ENCODE measurements around the gene RPUSD1. TPM values are rescaled to one million over a fixed set of nuclear protein-coding genes. Genes with fewer than 3 reads are reported as not detected.

Gene RPUSD1
- polyA plus RNA-seq, 1 of the 3 experiments (the other 2 are of a cell fraction): 27.7 TPM

DNA sequence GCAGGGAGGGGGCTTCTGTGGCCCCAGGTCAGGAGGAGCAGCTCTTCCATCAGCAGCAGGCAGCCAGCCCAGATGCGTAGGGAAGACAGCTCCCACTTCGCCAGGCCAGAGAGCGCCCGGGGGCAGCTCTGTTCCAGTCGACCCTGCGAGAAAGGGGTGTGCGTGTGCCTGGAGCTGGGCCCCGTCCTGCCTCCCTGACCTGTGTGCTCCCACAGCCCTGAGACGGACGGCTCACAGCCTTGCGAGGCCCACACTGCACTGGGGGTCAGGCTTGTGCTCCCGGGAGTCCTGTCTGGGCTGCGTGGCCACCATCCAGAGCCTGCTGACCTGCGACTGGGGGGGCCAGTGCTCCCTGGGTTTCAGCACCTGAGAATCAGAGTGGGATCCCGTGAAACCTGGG, 28.1 kb downstream of the RPUSD1 start:
- Histone ChIP-seq H3K4me3 (ENCODE audit: low read depth in 2 of 2, low read length in 1 of 2) (no peak overlapping the region), H3K9ac (no peak overlapping the region), H3K4me1 (ENCODE audit: control insufficient read depth in 1 of 2, insufficient read depth in 2 of 2, low read depth in 1 of 2, low read length in 1 of 2) (no peaks in the 10 kb centered on the region), H3K27me3 (ENCODE audit: insufficient read depth) (no peaks in the 10 kb centered on the region), H4K20me1 (ENCODE audit: insufficient read depth) (no peaks in the 10 kb centered on the region), H3K9me2 (no peaks in the 10 kb centered on the region), H3K9me3 (peaks cover 3% of the 10 kb centered on the region; the same call in 1 of the 2 replicates), H3K27ac (ENCODE audit: low read depth in 2 of 2, low read length in 1 of 2) (no peak overlapping the region), H3K36me3 (replicated peaks in 1 of 2; ENCODE audit: control insufficient read depth in 1 of 2, insufficient read depth in 2 of 2, low read length in 1 of 2) (no peaks in the 10 kb centered on the region), H3F3A (replicated peaks; ENCODE audit: insufficient read depth) (no peaks in the 10 kb centered on the region), H3K79me2 (ENCODE audit: insufficient read depth) (no peaks in the 10 kb centered on the region), H3K4me2 (no peak overlapping the region), H2AFZ (ENCODE audit: low read depth) (no peak overlapping the region)
- no CpG with 5 or more reads among the region's 15 CpGs for WGBS (ENCODE audit: low lambda C conversion rate)
- CTCF ChIA-PET: interaction anchor here (0.9 to 1.7 kb wide), 7 partner anchors 9 to 295 kb away, joined by 3 to 5 read pairs (median 3); no protein-coding TSS in a partner anchor
- TF ChIP-seq RCOR1 (IDR thresholded peaks at IDR 0.05; ENCODE audit: low read length) (no peak), TEAD4 (IDR thresholded peaks at IDR 0.05; ENCODE audit: borderline replicate concordance, insufficient read depth) (no peak), POLR2AphosphoS5 (IDR thresholded peaks at IDR 0.05; ENCODE audit: low read depth, low read length) (no peak), FOXM1 (IDR thresholded peaks at IDR 0.05; ENCODE audit: low read depth) (no peak), MXI1 (IDR thresholded peaks at IDR 0.05; ENCODE audit: low read depth, low read length) (no peak), RXRA (IDR thresholded peaks at IDR 0.05; ENCODE audit: borderline replicate concordance, low read depth) (no peak), GATA2 (CRISPR knock-in tag; IDR thresholded peaks at IDR 0.05) (no peak), TAF1 (IDR thresholded peaks at IDR 0.05; ENCODE audit: borderline replicate concordance, low read depth, low read length) (no peak), TCF12 (IDR thresholded peaks at IDR 0.05) (no peak), NFIC (IDR thresholded peaks at IDR 0.05; ENCODE audit: borderline replicate concordance) (no peak)
- TF ChIP-seq, protein P1, sequence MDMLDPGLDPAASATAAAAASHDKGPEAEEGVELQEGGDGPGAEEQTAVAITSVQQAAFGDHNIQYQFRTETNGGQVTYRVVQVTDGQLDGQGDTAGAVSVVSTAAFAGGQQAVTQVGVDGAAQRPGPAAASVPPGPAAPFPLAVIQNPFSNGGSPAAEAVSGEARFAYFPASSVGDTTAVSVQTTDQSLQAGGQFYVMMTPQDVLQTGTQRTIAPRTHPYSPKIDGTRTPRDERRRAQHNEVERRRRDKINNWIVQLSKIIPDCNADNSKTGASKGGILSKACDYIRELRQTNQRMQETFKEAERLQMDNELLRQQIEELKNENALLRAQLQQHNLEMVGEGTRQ (IDR thresholded peaks at IDR 0.05; ENCODE audit: borderline replicate concordance, low read depth, low read length): no peak
- TF ChIP-seq, protein P2, sequence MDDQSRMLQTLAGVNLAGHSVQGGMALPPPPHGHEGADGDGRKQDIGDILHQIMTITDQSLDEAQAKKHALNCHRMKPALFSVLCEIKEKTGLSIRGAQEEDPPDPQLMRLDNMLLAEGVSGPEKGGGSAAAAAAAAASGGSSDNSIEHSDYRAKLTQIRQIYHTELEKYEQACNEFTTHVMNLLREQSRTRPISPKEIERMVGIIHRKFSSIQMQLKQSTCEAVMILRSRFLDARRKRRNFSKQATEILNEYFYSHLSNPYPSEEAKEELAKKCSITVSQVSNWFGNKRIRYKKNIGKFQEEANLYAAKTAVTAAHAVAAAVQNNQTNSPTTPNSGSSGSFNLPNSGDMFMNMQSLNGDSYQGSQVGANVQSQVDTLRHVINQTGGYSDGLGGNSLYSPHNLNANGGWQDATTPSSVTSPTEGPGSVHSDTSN (IDR thresholded peaks at IDR 0.05): no peak
- TF ChIP-seq, protein P3, sequence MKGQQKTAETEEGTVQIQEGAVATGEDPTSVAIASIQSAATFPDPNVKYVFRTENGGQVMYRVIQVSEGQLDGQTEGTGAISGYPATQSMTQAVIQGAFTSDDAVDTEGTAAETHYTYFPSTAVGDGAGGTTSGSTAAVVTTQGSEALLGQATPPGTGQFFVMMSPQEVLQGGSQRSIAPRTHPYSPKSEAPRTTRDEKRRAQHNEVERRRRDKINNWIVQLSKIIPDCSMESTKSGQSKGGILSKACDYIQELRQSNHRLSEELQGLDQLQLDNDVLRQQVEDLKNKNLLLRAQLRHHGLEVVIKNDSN (IDR thresholded peaks at IDR 0.05; ENCODE audit: borderline replicate concordance, low read depth): no peak
- POLR2A ChIA-PET: no interaction called here
- no peak for DNase-seq

DNA sequence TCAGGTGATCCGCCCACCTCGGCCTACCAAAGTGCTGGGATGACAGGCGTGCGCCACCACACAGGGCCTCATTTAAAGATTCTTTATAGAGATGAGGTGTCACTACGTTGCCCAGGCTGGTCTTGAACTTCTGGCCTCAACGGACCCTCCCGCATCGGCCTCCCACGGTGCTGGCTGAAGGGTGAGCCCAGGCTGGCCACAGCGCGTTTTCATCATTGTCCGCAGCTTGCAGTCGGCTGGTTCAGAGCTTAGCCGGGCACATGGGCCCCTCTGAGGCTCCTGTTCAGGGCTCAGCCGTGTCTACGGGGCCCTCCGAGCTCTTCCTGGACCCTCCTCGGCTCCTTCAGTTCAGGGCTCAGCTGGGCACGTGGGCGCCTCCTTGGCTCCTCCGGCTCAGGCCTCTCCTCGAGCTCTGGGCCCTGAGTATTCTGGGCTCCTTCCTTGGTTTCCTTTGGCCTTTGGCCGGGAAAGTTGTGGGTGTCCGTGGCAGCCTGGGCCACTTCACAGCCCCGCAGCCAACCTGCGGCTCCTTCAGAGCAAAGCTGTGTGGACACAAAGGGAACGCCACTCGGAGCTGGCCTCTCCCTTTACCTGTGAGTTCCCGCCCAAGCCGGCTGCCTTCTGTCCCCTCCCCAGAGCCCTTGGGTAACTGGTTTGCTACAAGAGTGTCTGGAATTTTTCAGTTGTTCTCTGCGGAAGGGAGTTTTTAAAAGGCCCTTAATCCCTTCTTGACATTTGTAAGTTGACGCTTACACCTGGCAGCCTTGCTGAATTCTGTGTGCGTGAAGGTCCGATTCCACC, 28.9 kb downstream of the RPUSD1 start:
- ChIA-PET POLR2A (no interaction called here), CTCF (interaction anchor here (0.9 to 1.7 kb wide), 6 partner anchors 8 to 296 kb away, joined by 3 to 5 read pairs (median 3); no protein-coding TSS in a partner anchor)
- WGBS (ENCODE audit: low lambda C conversion rate): 93% methylated on average over 23 of the region's 34 CpGs

More for the DNA sequence above, 28.9 kb downstream of the RPUSD1 start:
- Histone ChIP-seq H3K9me3 (peaks cover 3% of the 10 kb centered on the region; the same call in 1 of the 2 replicates), H3K4me2 (no peak overlapping the region), H3K4me3 (ENCODE audit: low read depth in 2 of 2, low read length in 1 of 2) (no peak overlapping the region), H3K9me2 (no peaks in the 10 kb centered on the region), H2AFZ (ENCODE audit: low read depth) (no peak overlapping the region), H3F3A (replicated peaks; ENCODE audit: insufficient read depth) (no peaks in the 10 kb centered on the region), H3K36me3 (replicated peaks in 1 of 2; ENCODE audit: control insufficient read depth in 1 of 2, insufficient read depth in 2 of 2, low read length in 1 of 2) (no peaks in the 10 kb centered on the region), H3K27ac (ENCODE audit: low read depth in 2 of 2, low read length in 1 of 2) (no peak overlapping the region), H3K9ac (no peak overlapping the region), H3K4me1 (ENCODE audit: control insufficient read depth in 1 of 2, insufficient read depth in 2 of 2, low read depth in 1 of 2, low read length in 1 of 2) (no peaks in the 10 kb centered on the region), H3K27me3 (ENCODE audit: insufficient read depth) (no peaks in the 10 kb centered on the region), H4K20me1 (ENCODE audit: insufficient read depth) (no peaks in the 10 kb centered on the region), H3K79me2 (ENCODE audit: insufficient read depth) (no peaks in the 10 kb centered on the region)
- DNase-seq: no peak
- no peak for TF ChIP-seq FOXM1 (IDR thresholded peaks at IDR 0.05; ENCODE audit: low read depth)
- TF ChIP-seq TEAD4 (IDR thresholded peaks at IDR 0.05; ENCODE audit: borderline replicate concordance, insufficient read depth): no peak
- TF ChIP-seq, protein P3 (IDR thresholded peaks at IDR 0.05; ENCODE audit: borderline replicate concordance, low read depth): no peak
- TF ChIP-seq, protein P4, sequence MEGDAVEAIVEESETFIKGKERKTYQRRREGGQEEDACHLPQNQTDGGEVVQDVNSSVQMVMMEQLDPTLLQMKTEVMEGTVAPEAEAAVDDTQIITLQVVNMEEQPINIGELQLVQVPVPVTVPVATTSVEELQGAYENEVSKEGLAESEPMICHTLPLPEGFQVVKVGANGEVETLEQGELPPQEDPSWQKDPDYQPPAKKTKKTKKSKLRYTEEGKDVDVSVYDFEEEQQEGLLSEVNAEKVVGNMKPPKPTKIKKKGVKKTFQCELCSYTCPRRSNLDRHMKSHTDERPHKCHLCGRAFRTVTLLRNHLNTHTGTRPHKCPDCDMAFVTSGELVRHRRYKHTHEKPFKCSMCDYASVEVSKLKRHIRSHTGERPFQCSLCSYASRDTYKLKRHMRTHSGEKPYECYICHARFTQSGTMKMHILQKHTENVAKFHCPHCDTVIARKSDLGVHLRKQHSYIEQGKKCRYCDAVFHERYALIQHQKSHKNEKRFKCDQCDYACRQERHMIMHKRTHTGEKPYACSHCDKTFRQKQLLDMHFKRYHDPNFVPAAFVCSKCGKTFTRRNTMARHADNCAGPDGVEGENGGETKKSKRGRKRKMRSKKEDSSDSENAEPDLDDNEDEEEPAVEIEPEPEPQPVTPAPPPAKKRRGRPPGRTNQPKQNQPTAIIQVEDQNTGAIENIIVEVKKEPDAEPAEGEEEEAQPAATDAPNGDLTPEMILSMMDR (IDR thresholded peaks at IDR 0.05): no peak
